ENCODE measurements around the gene ARMH3.

Gene ARMH3

DNA sequence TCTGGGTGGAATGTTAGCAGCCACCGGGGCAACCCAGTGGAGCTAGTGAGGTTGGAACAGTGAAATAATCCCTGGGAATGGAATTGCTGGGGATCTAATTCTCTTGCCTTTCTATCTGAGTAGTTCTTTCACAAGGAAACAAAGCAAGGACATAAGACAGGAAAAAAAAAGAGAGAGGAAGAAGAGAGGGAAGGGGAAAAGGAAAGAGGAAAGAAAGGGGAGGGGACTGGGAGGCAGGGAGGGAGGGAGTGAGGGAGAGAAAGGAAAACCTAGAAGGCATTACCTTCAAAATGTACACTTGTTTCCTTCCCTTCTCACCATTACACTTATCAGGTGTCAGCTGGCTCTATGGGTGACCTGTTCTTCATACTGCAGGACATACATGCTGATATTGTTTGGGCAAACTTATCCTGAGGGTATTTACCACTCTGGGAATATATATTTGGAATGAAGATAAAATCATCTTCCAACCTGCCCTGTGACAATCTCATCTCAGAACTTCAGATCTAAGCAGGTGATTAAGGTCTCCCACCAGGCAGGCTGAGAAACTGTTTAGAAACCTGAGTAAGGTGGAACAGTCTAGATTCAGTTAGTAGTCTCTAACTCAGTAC is 162.4 kb downstream of the ARMH3 start:
- DNase-seq, result no peak

DNA sequence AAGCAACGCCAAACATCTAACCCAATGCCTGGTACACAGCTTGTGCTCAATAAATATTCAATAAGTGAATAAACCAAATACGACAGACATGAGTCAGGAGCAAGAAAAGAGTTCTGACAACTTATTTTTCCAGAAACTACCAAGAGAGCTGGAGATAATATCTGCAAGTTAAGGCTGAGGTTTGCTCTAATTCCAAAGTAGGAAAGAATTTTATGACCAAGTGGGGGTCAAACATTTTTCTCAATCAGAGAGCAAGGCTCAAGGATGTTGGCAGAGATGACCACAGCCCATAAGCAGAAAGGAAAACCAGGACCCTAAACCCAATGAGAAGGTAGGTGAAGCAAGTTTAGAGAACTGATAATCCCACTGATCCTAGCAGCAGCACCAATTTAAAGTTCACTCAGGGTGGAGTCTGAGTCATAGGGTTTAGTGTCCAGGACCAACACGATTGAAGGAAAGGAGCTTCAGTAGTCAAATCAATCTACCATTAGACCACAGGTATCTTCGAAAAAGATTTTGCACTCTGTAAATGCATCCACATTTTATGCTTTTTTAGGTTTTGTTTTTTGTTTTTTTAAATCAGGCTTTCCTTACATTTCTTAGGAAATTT is 163.1 kb downstream of the ARMH3 start:
- no peak for DNase-seq

DNA sequence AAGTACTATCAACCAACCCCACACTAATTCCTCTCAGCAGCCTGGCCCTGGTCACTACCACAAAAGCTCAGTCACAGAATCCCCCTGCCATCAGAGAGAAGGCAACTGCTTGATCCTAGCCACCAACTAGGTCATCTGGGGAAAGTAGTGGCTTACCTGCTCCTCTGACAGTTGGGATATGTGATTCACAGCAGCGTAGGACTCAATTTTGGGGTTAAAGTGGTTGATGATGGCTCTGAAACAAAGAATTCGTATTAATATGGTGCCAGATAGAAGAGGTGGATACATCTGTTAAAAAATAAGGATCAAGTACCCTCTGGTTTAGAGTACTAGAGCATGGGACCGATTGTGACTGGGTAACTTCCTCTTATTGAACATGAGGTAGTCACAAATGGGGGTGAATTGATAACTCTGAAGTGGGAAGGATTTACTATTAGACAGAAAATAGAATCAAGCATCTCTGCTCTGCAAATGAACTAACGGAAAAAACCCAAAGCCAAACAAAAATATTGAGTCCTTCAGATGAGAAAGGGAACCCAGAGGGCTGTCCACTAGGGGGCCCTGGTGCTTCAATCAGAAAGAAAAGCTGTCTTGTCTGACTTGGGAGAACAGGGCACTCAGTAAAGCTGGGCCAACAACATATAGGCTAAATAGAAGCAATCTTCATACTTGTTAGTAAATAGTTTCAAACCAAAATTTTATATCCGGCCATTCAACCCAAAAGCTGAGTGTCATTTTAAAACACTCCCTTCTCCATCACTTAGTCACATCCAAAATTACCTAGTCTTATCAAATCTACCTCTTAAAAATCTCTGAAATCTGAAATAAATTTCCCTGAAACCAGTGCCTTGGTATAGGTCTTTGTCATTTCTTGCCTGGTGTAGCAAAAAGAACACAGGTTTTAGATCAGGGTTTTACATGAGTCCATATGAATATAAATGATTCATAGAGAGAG is 166.4 kb downstream of the ARMH3 start:
- DNase-seq, result peak; percentile 16 to 60 (median 40)

DNA sequence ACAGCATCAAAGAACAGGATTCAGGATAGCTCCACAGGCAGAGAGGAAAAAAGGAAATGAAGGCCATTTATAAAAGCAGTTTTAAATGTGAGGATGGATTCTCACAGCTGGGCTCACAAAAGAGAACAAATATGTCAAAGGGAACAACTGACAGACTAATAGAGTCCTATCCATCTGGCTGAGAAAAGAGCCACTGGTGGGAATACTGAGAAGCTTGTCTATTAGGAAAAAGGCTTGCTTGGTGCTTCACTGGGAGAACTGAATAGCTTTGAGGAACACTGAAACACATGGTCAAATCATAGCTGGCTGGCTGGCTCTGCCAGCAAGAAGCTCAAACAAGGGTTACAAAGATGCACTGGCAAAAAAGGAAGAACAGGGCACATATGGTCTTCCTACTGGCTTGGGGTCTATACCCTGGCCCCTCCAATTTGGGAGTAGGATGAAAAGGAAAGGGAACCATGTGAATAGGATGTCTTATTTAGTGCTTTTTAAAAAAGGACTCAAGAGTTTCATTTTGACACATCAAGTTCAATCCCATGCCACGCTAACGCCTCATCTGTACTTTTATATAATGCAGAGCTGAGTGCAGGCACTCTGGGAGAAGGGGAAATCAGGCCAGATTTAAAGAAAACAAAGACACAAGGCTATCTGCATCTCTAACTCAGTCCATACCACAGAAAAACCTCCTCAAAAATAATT is 167.6 kb downstream of the ARMH3 start:
- DNase-seq, result no peak

DNA sequence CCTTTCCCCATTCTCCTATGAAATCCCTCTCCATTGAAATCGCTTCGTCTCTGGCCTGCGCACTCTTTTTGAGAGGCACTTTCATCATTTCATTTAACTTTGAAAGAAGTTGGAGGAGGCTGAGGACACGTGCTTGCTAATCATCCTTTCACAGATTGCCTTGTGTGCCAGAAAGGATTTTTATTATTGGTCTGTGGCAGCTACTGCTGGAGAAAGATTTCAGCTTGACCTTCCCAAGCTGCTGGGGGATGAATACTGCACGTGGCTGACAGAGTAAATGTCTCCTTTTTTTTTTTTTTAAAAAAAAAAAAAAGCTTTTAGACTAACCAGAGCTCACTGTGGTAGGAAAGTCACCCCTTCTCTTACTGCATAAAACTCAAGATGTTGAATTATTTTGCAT is 168.2 kb downstream of the ARMH3 start:
- DNase-seq, result no peak

DNA sequence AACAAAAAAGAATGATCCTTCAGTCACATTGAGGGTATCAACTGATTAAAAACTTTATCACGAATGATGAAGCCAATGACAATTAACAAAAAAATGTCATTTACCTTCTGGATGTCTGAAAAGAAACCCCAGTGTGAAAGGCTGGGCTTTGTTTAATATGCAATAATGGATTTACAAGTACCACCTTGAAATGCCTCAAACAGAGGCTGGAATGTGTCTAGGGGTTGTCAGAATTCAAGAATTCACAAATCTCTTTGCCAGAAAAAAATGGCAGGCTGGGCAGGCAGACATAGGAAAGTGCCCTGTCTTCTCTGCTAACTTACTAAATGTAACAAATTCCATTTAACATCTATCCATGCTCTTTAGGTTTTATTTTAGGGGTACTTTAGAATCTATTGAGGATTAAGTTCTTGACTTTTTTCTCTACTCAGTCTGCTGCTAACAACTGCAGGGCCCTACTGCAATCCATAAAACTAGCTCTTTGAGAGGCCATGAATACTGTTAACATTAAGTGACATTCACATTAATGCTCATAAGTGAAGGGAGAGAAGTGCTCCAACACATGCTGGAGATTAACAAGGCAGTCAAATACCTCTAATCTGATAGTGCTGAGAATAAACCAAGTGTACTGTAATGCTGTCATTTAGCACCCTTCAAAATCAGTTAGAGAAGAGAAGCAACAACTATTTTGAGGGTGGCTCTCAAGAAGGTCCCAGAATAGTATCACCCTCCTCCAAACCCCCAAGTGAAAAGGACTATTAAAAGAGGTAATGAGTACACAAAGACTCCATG is 169.3 kb downstream of the ARMH3 start:
- no peak for DNase-seq

DNA sequence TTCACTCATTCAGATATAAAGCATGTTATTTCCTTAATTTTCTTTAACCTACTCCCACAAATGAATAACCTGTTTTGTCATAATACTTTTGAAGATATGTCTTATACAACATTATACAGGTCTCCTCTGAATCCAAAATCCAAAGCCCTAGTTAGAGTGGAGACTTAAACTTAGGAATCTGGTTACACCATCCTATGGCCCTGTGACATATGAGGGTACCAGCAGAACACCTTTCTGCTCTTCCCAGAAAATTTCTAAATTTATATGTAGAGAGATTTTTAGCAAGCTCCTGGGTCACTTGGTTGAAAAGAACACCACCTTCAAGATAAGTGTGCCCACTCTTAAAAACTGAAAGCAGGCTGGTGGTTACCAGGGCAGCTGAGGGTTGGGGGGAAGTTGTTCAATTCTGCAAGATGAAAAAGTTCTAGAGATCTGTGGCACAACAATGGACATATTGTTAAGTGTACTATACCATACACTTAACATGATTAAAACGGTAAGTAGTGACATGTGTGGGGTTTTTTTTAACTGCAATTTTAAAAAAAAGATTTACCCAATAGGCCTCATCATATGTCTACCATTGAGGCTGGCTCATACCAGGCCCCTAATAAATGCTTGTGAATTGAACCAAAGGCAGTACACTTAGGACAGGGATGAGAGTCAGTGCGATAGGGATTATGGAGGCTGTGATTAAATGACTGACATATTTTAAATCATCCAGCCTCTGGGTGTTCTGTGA is 174.8 kb downstream of the ARMH3 start:
- no peak for DNase-seq

DNA sequence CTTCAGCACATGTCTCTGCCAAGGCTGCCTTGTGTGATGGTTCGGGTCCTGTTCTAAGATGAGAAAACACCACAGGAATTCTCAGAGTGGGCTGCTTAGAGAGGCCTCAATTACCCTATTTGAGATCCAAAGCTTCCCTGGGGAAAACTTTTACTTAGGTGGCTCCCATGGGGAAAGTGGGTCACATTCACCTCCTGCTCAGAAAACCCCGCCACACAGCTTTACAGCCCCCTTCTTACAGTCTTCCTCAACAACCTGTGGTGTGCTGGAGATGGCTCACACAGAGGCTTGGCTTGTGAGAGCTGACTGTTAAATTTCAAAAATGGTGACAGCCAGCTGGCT is 175.8 kb downstream of the ARMH3 start:
- DNase-seq, result no peak

DNA sequence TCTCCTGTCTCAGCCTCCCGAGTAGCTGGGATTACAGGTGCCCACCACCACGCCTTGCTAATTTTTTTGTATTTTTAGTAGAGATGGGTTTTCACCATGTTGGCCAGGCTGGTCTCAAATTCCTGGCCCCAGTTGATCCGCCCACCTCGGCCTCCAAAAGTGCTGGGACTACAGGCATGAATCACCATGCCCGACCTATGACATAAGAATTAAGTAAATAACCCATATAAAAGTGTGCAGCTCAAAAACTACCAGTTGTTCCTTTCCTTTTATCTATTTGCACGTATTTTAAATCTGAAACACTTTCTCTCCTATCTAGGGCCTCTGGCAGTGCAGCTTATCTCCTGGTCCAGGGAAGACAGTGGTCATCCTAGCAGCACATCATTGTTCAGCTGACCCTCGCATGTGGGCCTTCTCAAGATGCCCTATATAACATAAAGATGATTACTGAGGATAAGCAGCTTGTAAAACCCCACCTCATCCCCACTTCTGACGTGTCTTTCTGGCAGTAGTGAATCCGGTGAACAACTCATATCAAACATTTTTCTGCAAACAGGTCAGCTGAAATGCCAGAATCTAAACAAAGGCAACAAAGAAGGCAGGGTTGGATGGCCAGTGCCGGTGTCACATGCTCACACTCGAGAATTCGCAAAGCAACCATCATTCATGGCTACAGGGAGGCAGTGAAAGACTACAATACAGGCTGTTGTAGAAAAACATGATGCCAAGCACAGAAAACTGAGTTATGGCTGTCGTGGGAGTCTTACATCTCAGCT is 176.3 kb downstream of the ARMH3 start:
- DNase-seq, result no peak

DNA sequence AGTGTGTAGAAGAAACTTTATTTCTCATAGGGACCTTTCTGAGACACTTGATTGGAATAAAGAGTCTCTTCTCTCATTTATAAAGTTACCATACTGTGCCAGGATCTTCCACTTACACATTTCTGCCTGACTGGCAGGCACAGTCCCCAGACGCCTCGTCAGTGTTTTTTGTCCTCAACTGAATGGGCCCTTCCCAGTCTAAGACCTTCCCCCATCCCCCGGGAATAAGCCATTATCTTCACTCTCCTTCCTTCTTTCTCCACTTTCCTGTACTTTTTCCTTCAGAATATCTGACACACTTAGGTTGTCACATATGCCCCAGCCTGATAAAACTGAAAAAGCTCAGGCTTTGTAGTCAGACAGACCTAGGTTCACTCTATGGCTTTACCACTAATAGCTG is 177.1 kb downstream of the ARMH3 start:
- DNase-seq, result no peak

DNA sequence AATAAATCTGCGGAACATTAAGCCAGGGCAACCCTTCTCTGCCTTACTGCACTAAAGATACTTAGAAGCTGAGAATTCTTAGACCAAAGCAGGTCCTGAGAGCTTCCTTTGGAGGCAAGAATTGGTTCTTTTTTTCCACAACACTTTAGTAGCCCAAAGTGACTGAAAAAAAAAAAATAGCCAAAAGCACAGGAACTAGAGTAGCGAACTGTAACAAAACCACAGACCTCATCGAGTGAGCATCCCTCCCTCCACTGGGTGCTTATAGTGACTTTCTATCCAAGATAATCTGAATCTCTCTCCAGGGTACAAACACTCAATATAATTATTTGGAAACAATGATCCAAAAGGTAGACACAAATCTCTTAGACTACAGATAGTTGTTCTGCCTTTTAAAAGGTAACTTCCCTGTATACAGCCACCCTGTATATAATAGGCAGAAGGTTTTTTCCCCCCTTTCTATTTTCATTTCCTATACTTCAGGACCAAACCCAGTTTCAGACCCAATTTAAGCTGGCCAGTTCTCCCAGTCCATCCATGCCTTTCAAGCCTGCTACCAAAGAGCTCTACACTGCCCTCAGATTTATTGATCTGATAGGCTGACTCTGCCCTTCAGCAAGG is 180.8 kb downstream of the ARMH3 start:
- DNase-seq, result no peak

DNA sequence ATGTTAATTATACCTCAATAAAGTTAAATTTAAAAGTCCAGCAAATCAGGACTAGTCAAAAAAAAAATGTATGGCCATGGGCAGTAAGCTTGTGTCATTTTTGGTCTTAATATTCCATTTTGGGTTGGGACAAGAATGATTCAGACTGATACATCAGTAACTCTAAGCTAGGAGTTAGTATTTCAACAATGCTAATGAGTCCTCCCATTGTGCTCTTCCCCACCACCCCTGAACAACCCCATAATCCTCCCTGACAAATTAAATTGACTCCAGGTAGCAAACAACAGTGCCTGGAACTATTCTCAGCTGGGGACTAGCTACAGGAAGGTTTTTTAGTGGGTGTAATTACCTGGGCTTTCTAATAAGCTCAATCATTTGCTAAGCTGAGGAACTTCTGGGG is 181.7 kb downstream of the ARMH3 start:
- DNase-seq, result no peak

DNA sequence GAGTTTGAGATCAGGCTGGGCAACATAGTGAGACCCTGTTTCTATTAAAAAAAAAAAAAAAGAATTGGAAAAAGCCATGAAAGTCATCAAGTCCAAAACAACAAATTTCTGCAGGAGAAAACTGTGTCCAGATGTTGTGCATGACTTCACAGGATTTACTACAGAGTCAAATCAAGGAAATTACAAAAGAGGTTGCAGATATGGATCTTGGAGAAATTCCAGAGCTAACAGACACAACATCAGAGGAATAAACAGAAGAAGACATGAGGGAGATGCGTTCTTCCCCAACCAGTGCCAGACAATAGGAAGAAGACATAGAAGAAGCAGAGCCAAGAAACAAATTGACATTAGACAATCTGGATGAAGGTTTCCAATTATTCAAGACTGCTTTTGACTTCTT is 188.0 kb downstream of the ARMH3 start:
- no peak for DNase-seq

DNA sequence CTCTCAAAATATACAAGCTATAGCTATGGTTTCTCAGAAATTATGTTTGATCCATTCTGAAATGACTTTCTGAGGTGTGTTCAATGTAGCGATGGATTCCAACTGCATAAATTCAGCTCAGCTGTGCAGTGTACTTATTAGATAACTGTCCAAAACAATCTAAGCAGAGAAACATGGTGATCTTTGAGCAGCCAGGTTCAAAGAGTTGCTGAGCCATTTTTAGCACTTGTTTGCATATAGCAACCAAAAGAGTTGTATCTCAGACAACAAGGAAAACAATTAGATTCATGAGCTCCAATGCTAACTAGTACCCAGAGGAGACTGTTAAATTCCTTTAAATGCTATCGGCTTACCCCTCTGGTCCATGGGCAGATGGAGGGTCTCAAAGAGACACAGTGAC is 196.4 kb downstream of the ARMH3 start:
- no peak for DNase-seq

DNA sequence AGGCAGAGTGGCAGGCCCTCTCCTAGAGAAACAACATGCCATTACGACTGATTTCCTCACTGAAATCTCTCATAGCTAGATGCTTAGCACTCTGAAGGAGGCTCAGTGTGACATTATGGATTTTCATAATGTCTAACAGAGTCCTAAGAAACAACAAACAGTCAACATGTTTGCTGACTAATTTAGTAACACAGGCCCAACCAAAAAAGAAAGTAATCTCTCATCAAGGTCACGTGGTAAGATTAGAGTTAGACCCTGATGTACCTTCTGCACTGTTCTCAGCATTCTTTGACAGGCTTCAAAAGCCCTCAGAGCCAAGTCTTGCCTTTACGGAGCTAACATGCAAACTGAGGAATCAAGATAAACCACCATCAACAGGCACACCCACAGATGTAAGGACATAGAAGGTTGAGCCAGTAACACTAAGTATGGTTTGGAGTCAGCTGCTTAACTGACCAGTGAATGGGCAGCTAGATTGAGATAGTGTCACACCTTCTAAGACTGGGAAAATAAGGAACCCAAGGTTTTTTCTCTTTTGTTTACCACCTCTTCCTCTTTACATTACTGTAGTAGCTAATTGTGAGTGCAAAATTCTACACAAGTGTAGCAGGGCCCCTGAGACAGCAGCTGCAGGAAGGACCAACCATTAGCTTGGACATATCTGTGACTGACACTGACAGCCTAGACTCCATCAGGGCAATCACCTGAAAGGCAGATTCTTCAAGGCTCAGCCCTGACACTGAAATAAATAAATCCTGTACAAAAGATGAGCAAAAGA is 197.1 kb downstream of the ARMH3 start:
- DNase-seq, result no peak

DNA sequence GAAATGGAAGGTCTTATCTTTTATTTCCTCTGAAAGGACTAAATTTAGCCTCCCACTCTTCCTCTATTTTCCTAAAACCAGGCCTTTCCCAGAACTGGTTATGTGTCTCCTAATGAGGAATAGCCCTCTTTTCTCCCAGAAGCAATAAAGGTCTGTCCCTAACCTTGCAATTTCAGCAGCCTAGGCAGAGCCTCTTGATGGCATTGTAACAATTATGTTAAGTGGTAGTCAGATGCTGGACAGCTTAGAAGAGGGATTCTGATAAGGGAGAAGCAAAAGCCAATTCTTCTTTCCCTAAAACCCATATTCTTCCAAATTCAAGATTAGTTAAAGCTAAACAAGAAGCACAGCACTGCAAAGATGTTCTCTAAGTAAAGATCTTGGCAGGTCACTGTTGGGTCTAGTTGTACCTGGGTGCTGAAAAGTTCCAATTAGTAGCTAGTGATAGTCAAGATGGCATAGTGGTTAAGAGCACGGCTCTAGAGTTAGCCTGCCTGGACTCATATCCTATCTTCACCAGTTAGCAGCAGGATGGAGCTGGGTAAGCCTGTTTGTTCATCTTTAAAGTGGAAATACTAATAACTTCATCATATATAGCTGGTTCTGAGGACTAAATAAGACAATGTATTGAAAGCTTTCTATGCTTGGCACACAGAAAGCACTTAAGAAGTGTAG is 198.0 kb downstream of the ARMH3 start:
- no peak for DNase-seq

DNA sequence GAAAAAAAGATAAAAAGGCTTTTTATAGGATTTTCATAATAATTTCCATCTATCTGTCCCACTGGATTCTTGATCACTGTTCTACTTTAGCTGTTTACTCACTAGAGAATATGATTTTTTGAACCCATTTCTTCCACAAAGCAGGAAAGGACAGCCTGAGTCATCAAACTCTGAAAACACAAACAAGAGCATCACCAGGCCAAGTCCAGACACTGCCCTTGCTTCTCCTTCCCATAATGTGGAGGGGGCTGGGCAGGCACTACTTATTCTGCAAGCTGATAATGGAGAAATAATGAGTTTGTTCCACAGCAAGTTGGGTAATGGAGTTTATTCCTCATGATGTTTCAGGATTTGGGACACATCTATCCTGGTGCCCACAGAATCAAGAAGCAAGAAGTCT is 199.3 kb downstream of the ARMH3 start:
- DNase-seq, result no peak

DNA sequence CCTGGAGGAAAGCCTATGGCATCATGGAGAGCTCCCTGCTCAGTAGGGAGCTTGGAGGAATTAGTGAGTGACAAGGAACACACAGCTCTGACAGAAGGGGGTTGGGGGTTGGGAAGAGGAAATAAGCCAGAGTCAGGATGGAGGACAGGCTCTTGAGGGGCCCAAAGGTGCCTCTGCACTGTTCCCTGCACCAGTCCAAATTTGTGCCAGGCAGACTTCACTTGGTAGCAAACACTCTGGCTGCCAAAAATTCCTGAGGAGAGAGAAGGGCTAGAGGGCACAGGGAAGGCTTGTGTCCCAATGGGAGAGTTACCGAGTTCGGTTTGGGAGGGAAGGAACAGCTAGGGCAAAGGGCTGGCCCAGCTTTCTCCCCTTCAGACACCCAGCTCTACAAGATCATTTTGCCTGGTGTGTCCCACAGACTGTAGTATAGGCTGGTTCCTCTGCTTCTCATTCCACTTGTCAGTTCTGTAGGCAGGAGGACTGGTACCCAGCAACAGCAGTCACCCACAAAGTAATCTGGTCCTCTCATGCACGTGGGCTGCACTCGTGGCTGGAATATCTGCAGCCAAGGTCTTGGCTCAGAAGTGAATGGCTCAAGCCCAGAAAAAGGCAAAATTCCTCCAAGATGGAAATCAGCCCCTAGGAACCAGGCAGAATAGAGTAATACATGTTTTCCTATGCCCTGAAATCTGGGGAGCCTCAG is 204.4 kb downstream of the ARMH3 start:
- DNase-seq, result no peak

DNA sequence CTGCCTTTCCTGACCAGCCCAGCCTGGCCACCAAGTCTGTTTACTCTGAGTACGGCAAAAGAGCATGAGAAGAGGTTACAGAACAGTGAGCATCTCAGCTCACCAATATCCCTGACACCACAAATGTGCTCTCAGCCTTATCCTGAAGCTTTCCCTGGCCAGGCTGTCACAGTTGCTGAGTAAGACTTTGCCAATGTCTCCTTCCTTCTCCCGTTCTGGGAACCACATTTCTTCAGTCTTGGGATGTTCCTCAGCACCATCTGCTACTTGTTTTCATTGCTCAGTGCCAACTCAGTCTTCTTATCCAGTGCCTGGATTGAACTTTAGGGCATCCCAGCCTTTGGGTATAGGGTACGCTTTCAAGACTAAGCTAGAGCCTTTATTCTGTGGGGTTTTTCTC is 205.2 kb downstream of the ARMH3 start:
- DNase-seq, result no peak
